Measurements from ENCODE around the gene CIDEA.

The CIDEA gene

GRCh38 chr18:12276736-12277554 is 22.8 kb downstream of the CIDEA start:
- DNase-seq: no peak

GRCh38 chr18:12278215-12278671 is 24.1 kb downstream of the CIDEA start:
- DNase-seq: no peak

- no peak for DNase-seq
Observed at GRCh38 chr18:12278741-12279682, 24.9 kb downstream of the CIDEA start.

- DNase-seq: no peak
Observed at GRCh38 chr18:12279781-12280531, 25.8 kb downstream of the CIDEA start.

DNA sequence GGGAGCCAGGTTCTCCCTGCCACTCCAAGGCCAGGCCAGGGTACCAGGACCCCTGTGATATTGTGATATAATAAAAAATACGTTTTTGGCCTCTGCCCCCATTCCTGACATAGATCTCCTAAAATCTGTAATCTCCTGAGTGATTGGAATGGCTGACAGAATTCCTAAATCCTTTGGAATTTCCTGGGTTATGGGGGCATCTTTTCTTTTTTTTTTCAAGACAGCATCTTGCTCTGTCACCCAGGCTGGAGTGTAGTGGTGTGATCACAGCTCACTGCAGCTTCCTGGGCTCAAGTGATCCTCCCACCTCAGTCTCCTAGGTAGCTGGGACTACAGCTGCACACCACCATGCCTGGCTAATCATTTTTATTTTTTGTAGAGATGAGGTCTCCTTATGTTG is 27.7 kb downstream of the CIDEA start:
- DNase-seq: no peak

- no peak for DNase-seq
Observed at GRCh38 chr18:12282442-12283039, 28.4 kb downstream of the CIDEA start.

GRCh38 chr18:12283256-12283655 is 29.1 kb downstream of the CIDEA start:
- DNase-seq: no peak

DNA sequence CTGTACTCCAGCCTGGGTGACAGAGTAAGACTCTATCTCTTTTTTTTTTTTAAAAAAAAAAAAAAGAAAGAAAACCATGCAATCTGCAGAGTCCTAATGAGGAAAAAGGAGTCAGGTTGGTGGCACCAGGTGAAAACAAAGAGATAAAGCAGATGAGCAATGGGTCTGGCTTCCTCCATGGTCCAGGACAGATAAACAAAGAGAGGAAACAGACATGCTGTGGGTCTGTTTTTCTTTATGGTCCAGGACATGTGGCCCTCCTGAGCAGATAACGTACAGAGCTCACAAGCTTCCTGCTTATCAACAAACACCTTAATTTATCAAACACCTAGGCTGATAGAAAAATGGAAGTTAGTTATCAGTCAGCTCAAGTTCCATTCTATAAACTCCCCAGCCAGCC is 29.5 kb downstream of the CIDEA start:
- no peak for DNase-seq

DNA sequence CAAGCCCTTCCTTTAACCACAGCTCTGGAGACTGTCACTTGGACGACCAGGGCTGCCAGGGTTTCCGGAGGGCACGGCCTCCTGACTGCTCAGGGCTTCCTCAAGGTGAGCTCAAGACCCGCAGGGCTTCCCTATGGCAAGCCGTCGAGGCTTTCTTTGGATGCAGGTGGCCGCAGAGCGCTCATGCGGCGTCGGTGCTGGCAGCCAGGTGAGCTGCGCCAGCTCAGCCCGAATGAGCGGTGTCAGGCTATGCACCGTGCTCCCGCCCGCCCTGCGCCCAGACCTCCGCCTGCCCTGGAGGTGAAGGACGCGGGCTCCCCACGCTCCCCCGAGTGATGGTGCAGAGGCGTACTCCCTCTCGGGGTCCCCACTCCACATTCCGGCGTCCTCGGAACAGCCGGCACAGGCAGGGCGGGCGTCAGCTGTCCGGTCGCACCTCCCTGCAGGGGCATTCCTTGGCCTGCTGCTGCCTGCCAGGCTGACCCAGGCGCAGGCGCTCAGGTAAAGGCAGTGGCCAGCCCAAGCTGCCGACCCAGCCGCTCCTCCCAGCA is 33.0 kb downstream of the CIDEA start:
- no peak for DNase-seq

DNA sequence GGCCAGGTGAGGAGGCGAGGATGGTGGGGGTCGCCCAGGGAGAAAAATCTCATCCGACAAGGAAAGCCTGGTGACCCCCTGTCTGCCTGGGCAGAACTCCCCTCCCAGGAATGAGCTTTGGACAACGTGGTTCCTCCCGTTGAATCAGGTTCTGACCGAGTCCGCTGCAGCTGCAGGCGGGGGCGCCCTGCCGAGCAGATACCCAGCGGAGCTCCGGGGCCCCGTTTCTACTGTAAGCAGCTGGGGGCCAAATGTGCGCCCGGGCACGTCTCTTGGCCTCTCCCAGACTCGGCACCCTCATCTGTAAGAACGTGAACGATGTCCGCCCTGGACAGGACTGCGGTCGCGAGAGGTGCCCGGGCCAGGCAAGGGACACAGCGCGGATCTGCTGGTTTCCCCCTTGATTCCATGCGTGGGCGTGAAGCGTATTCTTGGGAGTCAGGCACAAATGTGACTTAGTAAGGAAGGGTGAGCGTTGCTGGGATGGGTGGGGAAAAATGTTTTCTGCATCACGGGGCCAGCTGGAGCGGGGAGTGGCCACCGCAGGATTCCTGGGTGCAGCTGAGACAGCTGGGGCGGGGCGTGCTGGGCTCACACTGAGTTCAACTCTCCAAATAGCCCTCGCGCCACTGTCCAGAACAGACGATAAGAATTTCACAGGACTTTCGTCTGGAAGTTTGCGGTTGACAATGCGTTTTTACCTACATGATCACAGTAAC is 33.7 kb downstream of the CIDEA start:
- no peak for DNase-seq

- DNase-seq: no peak
Observed at GRCh38 chr18:12288403-12288755, 34.2 kb downstream of the CIDEA start.

GRCh38 chr18:12290086-12290485 is 35.9 kb downstream of the CIDEA start:
- DNase-seq: no peak

GRCh38 chr18:12291161-12291560 is 37.0 kb downstream of the CIDEA start:
- no peak for DNase-seq

- DNase-seq: no peak
Observed at GRCh38 chr18:12291690-12292089, 37.5 kb downstream of the CIDEA start.

DNA sequence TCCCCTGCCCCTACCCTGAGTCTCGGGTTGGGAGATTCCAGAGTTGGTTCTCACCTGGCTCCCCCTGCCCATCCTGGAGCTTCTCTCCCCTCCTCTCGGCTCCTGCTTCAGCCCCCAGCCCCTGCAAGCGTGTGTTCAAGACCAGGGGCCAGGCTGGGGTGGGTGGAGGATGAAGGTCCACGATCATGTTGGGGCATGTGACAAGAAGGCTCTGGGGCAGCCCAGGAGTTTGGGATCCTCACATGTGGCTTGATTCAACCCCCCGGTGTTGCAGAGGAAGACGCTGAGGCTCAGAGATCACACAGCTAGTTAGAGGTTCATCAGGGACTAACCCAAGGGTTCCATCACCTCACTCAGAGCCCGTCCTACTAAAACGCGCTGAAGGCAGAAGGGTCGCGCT is 39.7 kb downstream of the CIDEA start:
- no peak for DNase-seq

GRCh38 chr18:12295389-12296086 is 41.4 kb downstream of the CIDEA start:
- no peak for DNase-seq

DNA sequence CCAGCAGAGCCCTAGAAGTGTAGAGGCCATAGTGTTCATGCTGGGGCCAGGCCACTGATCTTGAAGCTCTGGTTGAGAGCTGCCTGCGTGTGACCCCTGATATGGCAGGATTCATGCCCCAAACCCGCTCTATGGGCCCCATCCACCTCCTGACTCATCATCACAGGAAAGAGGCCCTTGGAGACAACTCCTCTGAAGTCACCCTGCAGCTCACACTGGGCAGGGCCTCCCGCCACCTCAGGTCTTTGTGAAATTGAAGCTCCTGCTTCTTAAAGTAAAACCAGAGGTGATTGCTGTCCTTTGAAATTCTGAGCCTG is 41.9 kb downstream of the CIDEA start:
- DNase-seq: no peak

DNA sequence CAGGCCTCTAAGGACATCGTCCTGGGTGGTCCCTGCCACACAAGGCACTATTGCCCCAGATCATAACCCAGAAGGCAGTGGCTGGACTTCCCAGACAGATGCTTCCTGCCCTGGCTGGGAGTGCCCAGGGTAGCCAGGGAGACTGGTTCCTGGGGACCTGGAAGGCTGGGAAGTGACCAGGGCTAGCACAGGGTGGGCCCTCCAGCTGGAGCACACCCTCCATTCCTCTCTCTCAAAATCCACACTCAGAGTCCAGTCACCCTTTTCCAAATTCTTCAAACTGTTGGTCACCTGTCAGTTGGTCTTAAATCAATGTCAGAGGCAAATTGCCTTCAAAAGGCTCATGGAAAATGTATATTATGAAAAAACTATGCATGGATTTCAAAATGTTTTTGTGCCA is 42.3 kb downstream of the CIDEA start:
- DNase-seq: no peak

- no peak for DNase-seq
Observed at GRCh38 chr18:12299862-12300261, 45.7 kb downstream of the CIDEA start.

DNA sequence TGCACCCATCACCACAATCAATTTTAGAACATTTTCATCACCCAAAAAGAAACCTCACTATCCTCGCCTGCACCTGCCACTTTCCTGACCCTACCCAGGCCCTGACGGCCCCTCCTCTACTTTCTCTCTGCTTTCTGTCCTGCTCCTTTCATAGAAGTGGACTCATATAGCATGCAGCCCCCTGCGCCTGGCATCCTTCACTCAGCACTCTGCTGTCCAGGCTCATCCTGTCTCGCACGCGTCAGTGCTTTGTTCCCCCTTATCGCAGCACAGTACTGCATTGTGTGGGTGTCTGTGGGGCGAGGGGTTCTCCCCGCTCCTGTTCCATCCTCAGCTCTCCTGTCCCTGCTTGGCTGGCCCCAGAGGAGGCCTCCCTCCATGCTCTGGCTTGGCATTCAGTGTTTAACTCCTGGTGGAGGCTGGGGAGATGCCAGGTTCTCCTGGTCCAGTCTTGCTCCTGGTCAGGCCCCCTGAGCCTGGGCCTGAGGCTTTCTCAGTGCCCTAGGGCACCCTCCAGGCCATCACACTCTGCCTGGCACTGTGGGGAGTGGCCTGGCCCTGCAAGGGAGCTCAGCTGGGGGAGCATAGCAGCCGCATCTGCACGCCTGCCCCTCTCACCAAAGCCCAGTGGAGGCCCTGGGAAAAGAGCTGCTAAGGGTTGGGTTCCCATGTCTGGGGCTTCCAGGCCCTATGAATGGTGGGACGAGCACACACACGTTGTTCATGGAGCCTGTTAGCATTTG is 47.3 kb downstream of the CIDEA start:
- DNase-seq: no peak
